Adipocyte (in vitro differentiated cells): Measurements from ENCODE around the gene ZNF366.
A peak's percentile ranks its signal among the peaks of the same experiment; 100 is the strongest.

ENCODE experiments used
- DNase-seq: peaks from one replicate; pipeline ENCODE4 v3.0.0-alpha.2; 2015; ENCODE audit warnings: low read depth
- H3K27me3 ChIP-seq: replicated peaks from 2 replicates; pipeline ENCODE4 v1.7.0; 2013; ENCODE audit warnings: mild to moderate bottlenecking, low read length, moderate library complexity; ENCODE audit not compliant: control insufficient read depth, insufficient read depth
- H3K36me3 ChIP-seq: 2 replicates; pipeline ENCODE4 v1.7.0; 2013; ENCODE audit warnings: low read length, mild to moderate bottlenecking, moderate library complexity; ENCODE audit not compliant: control insufficient read depth, insufficient read depth, severe bottlenecking
- H3K4me1 ChIP-seq: 2 replicates; pipeline ENCODE4 v1.7.0; 2013; ENCODE audit warnings: mild to moderate bottlenecking, low read length, moderate library complexity; ENCODE audit not compliant: control insufficient read depth, insufficient read depth
- H3K4me3 ChIP-seq: 2 replicates; pipeline ENCODE4 v1.7.0; 2013; ENCODE audit warnings: mild to moderate bottlenecking, low read length, moderate library complexity
- H3K9ac ChIP-seq: 2 replicates; pipeline ENCODE4 v1.7.0; 2013; ENCODE audit warnings: mild to moderate bottlenecking, low read length, moderate library complexity
- H3K9me3 ChIP-seq: 2 replicates; pipeline ENCODE4 v1.7.0; 2013; ENCODE audit warnings: mild to moderate bottlenecking, low read length, moderate library complexity; ENCODE audit not compliant: control insufficient read depth

Gene ZNF366

GRCh38 chr5:72474516-72474915 is 32.7 kb downstream of the ZNF366 start:
- Histone ChIP-seq H3K9ac (no peak overlapping the region), H3K4me1 (peaks cover 43% of the 10 kb centered on the region), H3K36me3 (no peaks in the 10 kb centered on the region), H3K9me3 (no peaks in the 10 kb centered on the region), H3K27me3 (no peaks in the 10 kb centered on the region), H3K4me3 (no peak overlapping the region)
- DNase-seq: no peak

DNA sequence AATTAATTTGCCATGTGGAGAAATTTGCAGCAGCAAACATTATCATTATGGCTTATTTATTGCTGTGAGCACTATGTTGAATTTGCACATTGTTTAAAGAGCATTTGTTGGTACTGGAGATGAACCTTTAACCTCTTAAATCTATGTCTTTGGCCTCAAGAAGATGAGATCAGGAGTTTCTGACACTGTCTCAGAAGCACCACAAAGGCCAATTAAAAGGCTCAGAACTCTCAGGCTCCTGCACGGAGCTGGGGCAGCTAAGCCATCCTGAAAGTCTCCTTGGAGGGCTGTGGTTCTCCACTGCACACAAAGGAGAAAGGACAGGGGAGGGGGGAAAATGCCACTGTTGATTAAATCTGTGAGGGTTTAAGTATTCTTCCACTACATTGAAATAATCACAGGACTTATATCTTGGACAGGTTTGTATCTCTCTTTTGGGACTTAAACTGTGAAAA is 33.1 kb downstream of the ZNF366 start:
- Histone ChIP-seq H3K36me3 (no peaks in the 10 kb centered on the region), H3K27me3 (no peaks in the 10 kb centered on the region)

GRCh38 chr5:72472666-72473422 is 34.4 kb downstream of the ZNF366 start:
- DNase-seq: no peak
- Histone ChIP-seq H3K27me3 (no peaks in the 10 kb centered on the region), H3K9me3 (no peaks in the 10 kb centered on the region), H3K4me1 (peaks cover 37% of the 10 kb centered on the region), H3K9ac (peak overlapping the region; percentile 34), H3K4me3 (peak overlapping the region; percentile 34), H3K36me3 (no peaks in the 10 kb centered on the region)

More for the DNA sequence above, 33.1 kb downstream of the ZNF366 start:
- DNase-seq: no peak
- H3K4me3 ChIP-seq: no peak overlapping the region
- H3K9ac ChIP-seq: no peak overlapping the region
- peaks cover 42% of the 10 kb centered on the region for H3K4me1 ChIP-seq
- H3K9me3 ChIP-seq: no peaks in the 10 kb centered on the region

DNA sequence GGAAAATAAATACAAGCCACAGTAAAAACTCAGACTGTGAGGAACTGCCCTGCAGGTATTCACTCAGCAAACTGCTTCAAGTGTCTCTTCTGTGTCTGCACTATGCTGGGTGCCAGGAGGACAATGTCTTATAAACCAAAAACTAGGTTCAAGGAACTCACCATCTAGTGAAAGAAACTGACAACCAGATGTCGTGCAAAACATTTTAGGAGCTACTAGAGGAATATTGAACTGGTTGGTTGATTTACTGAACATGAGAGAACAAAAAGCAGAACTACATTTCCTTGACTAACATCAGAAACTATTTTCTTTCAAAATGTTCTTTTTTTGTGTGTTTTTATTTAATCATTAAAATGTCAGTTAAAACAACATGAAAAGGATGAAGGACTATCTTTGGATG is 35.2 kb downstream of the ZNF366 start:
- no peak for DNase-seq
- Histone ChIP-seq H3K4me1 (peaks cover 44% of the 10 kb centered on the region), H3K9ac (peak overlapping the region; percentile 44), H3K9me3 (no peaks in the 10 kb centered on the region), H3K36me3 (no peaks in the 10 kb centered on the region), H3K27me3 (no peaks in the 10 kb centered on the region), H3K4me3 (peak overlapping the region; percentile 34)

DNA sequence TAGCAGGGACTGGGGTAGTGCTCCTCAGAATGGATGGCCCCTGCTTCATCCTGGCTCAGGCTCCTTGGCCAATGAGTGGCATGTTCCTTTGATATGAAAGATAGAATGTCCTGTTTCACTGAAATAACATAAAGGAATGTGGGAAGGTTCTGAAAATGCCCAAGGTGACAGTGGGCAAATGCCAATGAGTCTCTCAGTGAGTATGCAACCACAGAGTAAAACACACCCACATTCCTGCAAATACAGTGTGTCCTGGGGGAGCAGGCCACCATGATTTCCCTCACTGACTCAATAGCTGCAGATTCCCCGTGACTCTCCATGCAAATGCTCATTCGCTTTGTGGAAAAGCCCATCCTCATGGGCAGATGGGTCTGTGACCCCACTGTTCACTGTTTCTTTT is 36.4 kb downstream of the ZNF366 start:
- no peaks in the 10 kb centered on the region for H3K27me3 ChIP-seq
- peak; percentile 46 for DNase-seq
- no peak overlapping the region for H3K9ac ChIP-seq
- no peak overlapping the region for H3K4me3 ChIP-seq
- H3K36me3 ChIP-seq: no peaks in the 10 kb centered on the region
- no peaks in the 10 kb centered on the region for H3K9me3 ChIP-seq
- H3K4me1 ChIP-seq: peaks cover 46% of the 10 kb centered on the region

DNA sequence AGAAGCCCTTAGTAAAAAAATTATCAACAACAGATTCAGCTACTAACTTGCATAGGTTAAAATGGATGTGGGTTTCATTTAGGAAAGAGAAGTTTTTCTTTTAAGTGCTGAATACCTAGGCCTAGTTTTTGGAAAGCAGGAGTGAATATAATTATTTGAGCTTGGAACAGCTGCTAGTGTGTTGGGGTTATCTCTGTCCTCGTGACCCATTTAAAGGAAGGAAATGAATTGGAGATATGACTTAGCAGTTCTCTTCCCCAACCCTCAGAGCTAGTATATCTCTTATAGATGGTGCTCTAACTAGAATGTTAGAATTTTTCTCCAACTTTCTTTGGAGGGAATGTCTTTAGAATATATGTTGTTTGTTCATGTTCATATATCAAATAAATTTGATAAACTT is 38.6 kb downstream of the ZNF366 start:
- no peak for DNase-seq
- H3K9ac ChIP-seq: no peak overlapping the region
- no peaks in the 10 kb centered on the region for H3K36me3 ChIP-seq
- H3K4me3 ChIP-seq: no peak overlapping the region
- H3K9me3 ChIP-seq: no peaks in the 10 kb centered on the region
- H3K27me3 ChIP-seq: no peaks in the 10 kb centered on the region
- peaks cover 43% of the 10 kb centered on the region for H3K4me1 ChIP-seq

DNA sequence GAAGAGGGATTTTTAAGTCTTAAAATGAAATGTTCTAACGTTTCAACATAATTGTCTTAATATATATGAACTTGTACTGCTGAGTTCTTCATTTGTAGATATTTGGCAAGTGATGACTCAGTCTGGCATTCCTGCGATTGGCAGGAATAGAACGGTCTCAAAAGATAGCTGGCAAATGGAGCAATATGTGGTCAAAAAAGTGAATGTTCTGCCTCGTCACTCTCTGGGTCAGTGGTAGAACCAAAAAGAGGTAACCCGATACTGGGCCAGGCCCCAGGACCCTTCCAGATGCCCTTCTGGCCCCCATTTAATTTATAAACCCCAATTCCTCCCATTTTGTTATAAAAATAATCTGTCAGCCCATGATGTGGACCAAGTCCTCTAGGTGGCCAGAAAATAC is 39.2 kb downstream of the ZNF366 start:
- no peaks in the 10 kb centered on the region for H3K36me3 ChIP-seq
- peak; percentile 55 for DNase-seq
- peaks cover 37% of the 10 kb centered on the region for H3K4me1 ChIP-seq

DNA sequence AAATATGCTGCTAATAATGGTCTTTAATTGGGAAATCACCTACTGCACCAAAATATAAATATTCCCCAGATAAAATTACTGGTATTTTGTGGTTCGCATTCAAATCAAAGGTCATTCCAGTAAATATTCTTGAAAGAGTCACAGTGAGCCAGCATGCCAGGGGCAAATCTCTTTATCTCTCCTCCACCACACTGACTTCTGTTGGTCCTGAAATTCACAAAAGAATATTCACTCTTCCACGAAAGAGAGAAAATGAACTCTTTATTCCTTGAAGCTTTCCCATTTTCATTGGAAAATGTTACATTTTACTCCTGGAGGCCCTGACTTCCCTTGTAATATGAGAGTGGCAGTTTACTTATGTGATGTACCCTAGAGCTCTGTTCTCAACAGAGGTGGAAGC is 39.7 kb downstream of the ZNF366 start:
- H3K4me3 ChIP-seq: no peak overlapping the region
- H3K9me3 ChIP-seq: no peaks in the 10 kb centered on the region
- no peak overlapping the region for H3K9ac ChIP-seq
- peaks cover 31% of the 10 kb centered on the region for H3K4me1 ChIP-seq
- no peak for DNase-seq
- H3K27me3 ChIP-seq: no peaks in the 10 kb centered on the region
- no peaks in the 10 kb centered on the region for H3K36me3 ChIP-seq

More for the DNA sequence above, 39.2 kb downstream of the ZNF366 start:
- H3K4me3 ChIP-seq: no peak overlapping the region
- no peak overlapping the region for H3K9ac ChIP-seq
- no peaks in the 10 kb centered on the region for H3K9me3 ChIP-seq
- no peaks in the 10 kb centered on the region for H3K27me3 ChIP-seq

GRCh38 chr5:72465601-72466563 is 41.3 kb downstream of the ZNF366 start:
- DNase-seq: peak; percentile 42

DNA sequence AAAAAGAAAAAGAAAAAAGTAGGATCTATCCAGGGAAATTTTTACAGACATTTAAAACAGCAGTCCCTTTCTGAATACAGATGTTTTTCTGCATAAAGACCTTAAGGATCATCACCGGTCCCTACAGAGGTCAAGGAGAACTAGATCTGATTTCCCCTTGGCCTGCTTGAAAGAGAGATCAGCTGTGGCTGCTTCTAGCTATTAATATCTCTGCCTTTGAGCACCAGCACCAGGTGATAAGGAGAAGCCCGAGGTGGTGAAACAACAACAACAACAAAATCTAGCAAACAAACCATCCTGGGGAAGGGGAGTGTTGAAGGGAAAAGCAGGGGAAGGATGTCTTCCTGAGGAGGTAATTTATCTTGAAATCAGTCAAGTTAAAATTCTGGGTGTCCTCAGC is 42.1 kb downstream of the ZNF366 start:
- no peaks in the 10 kb centered on the region for H3K9me3 ChIP-seq
- H3K9ac ChIP-seq: no peak overlapping the region
- no peaks in the 10 kb centered on the region for H3K36me3 ChIP-seq
- H3K4me3 ChIP-seq: no peak overlapping the region
- no peak for DNase-seq
- H3K27me3 ChIP-seq: no peaks in the 10 kb centered on the region
- peaks cover 17% of the 10 kb centered on the region for H3K4me1 ChIP-seq

More at GRCh38 chr5:72465601-72466563, 41.3 kb downstream of the ZNF366 start:
- Histone ChIP-seq H3K4me1 (peaks cover 17% of the 10 kb centered on the region), H3K9me3 (no peaks in the 10 kb centered on the region), H3K4me3 (no peak overlapping the region), H3K36me3 (no peaks in the 10 kb centered on the region), H3K27me3 (no peaks in the 10 kb centered on the region), H3K9ac (no peak overlapping the region)

GRCh38 chr5:72464071-72464470 is 43.1 kb downstream of the ZNF366 start:
- H3K4me3 ChIP-seq: no peak overlapping the region
- DNase-seq: no peak
- H3K4me1 ChIP-seq: peaks cover 19% of the 10 kb centered on the region
- no peaks in the 10 kb centered on the region for H3K27me3 ChIP-seq
- no peaks in the 10 kb centered on the region for H3K9me3 ChIP-seq
- no peak overlapping the region for H3K9ac ChIP-seq
- no peaks in the 10 kb centered on the region for H3K36me3 ChIP-seq
